Measurements from ENCODE around the gene DIAPH1.

Gene DIAPH1

DNA sequence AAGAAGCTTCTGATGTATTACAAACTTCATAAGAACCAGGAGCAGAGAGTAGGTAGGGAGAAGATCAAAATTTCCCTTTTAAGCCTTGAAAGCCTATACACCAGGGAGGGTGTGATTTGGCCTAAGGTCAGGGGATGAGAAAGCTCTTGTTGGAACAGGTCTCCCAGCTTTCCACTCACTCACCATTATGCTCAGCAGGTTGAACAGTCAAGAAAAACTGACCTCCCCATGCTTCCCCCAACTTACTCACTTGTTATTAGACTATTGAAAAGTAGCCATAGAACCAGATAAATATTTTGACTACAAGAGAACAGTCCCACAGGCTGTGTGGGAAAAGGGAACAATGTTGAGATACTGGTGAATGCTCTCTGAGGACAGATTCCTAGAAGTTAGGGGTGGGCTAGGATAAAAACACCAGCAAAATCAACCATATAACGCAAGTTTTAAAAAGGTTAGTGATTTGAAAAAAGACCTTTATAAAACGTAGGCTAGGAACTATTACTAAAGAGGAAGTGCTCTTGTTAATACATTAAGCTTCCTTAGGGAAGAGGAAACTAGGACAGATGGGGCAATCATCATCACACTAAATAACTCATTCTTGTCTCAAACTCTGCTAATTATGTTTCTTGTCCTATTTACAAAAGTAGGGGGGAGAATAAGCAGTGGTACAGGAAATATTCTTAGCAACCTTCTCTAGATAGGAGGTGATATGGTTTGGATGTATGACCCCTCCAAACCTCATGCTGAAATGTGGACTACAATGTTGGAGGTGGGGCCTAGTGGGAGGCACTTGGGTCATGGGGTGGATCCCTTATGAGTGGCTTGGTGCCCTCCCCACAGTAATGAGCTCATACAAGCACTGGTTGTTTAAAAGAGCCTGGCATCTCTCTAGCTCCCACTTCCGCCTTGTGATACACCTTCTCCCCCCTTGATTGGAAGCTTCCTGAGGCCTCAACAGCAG is 98.9 kb downstream of the DIAPH1 start:
- no peak for DNase-seq (ENCODE audit: low read depth)

GRCh38 chr5:141518618-141519015 is 100.2 kb downstream of the DIAPH1 start:
- no peak for DNase-seq (ENCODE audit: low read depth)

GRCh38 chr5:141517880-141518617 is 100.8 kb downstream of the DIAPH1 start:
- no peak for DNase-seq (ENCODE audit: low read depth)

DNA sequence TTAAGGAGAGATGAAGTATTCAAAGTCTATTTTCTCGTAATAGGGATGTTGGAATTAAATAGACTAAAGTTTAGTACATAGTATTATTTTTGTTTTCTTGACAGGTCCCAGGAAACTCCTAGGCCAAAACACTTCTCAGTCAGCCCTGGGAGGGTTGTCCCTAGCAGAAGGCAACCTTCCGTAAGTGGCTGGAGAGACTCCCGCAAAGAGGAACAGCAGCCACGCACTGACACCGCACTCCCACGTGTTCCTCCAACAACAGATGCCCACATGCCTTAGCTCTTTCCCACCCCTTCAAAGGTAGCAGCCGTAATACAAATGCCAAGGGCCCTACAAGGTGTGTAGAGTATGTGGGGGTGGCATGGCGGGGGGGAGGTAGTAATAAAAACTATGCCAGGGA is 101.5 kb downstream of the DIAPH1 start:
- DNase-seq (ENCODE audit: low read depth): no peak

GRCh38 chr5:141516672-141517025 is 102.2 kb downstream of the DIAPH1 start:
- no peak for DNase-seq (ENCODE audit: low read depth)

DNA sequence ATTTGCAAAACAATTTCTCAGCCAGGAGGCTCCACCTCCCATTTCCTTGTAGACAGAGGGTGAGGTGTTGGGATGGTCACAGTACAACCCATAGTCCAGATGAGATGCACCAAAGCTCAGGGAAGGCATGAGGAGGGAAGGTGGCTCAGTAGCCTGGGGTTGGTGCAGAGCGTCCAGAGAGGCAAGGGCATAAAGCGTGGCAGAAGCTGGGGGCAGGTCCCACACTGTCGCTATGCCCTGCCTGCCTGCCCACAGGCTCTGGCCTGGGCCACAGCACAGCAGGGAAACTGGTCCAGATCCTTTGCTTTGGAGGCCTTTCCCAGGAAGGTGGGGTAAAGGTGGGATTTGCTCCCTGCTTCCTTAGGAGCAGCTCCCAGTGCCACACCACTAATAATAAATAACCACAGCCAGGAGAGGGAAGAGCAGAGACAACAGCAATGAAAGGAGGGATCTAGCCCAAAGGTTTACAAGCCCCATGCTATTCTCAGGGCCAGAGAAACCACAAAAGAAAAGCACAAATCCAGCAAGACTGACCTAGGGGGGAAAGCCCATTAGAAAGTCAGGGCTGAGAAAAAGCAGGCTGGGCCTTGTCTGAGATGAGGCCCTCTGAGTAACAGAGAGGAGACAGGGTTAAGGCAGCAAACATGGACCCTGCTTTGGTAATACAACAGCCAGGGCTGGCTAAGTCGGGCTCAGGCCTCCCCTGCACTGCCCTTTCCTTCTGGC is 102.7 kb downstream of the DIAPH1 start:
- DNase-seq (ENCODE audit: low read depth): no peak

- no peak for DNase-seq (ENCODE audit: low read depth)
Measured at GRCh38 chr5:141515141-141515540, 103.7 kb downstream of the DIAPH1 start.

DNA sequence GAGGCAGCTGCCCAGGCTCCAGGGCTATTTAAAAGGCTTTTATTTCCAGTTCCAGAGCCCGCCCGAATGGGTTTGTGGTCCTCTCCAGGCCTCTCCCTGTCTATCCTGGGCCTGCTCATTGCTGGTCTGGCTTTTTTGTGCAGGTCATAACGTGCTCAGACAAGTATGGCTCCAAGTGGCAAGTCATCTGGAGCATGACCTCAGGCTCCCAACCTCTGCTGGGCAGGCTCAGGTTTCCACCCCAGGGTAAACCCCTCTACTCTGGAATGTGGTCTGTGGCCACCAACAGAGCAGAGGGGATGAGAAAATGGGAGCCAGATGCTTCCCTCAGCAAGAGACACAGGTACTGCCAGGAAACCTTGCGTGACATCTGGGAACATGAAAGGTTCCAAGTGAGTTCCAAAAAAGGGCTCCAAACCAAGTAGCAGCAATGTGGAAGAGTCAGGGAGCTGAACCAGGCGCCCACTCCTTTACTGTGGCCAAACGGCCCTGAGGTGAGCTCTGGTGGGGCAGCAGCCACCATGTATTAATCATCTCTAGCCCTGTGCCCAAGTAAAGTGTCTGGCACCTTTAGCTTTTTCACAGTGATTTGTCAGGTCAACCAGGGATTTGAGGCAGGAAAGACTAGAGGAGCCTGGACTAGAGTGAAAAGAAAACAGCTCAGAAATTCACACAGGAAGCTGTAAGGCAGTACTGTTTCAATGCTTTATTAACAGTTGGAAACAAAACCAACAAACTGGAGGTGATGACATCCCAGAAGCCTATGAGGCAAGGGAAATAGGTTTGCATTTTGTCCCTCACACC is 104.3 kb downstream of the DIAPH1 start:
- DNase-seq (ENCODE audit: low read depth): no peak

- peak; percentile 54 for DNase-seq (ENCODE audit: low read depth)
Measured at GRCh38 chr5:141513627-141514329, 105.0 kb downstream of the DIAPH1 start.

- DNase-seq (ENCODE audit: low read depth): no peak
Measured at GRCh38 chr5:141512911-141513626, 105.7 kb downstream of the DIAPH1 start.

DNA sequence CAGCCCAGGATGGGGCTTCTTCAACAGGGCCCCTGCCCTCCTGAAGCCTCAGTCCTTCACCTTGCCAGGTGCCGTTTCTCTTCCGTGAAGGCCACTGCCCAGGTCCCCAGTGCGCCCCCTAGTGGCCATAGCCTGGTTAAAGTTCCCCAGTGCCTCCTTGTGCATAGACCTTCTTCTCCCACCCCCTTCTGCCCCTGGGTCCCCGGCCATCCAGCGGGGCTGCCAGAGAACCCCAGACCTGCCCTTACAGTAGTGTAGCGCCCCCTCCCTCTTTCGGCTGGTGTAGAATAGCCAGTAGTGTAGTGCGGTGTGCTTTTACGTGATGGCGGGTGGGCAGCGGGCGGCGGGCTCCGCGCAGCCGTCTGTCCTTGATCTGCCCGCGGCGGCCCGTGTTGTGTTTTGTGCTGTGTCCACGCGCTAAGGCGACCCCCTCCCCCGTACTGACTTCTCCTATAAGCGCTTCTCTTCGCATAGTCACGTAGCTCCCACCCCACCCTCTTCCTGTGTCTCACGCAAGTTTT is 106.3 kb downstream of the DIAPH1 start:
- DNase-seq (ENCODE audit: low read depth): peak; percentile 70

DNA sequence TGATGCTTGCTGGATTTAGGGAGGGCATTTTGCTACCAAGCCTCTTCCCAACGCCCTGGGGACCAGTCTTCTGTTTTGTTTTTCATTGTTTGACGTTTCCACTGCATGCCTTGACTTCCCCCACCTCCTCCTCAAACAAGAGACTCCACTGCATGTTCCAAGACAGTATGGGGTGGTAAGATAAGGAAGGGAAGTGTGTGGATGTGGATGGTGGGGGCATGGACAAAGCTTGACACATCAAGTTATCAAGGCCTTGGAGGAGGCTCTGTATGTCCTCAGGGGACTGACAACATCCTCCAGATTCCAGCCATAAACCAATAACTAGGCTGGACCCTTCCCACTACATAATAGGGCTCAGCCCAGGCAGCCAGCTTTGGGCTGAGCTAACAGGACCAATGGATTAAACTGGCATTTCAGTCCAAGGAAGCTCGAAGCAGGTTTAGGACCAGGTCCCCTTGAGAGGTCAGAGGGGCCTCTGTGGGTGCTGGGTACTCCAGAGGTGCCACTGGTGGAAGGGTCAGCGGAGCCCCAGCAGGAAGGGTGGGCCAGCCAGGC is 107.0 kb downstream of the DIAPH1 start:
- no peak for DNase-seq (ENCODE audit: low read depth)

- no peak for DNase-seq (ENCODE audit: low read depth)
Measured at GRCh38 chr5:141510850-141511601, 107.8 kb downstream of the DIAPH1 start.

DNA sequence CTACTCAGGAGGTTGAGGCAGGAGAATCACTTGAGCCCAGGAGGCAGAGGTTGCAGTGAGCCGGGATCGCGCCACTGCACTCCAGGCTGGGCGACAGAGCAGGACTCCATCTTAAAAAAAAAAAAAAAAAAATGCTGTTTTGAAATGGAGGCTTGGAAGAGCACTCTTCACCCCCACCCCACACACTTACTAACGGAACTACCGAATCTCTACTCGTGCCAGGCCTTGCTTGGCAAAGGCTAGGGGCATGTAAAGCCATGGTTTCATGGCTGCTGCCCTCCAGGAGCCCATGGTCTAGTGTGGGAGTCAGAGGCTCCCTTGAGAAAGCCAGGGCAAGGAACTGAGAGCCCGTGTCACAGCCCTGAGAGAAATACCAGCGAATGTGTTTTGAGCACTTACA is 108.6 kb downstream of the DIAPH1 start:
- no peak for DNase-seq (ENCODE audit: low read depth)

- DNase-seq (ENCODE audit: low read depth): no peak
Measured at GRCh38 chr5:141508798-141509611, 109.8 kb downstream of the DIAPH1 start.

GRCh38 chr5:141508440-141508797 is 110.4 kb downstream of the DIAPH1 start:
- DNase-seq (ENCODE audit: low read depth): no peak

DNA sequence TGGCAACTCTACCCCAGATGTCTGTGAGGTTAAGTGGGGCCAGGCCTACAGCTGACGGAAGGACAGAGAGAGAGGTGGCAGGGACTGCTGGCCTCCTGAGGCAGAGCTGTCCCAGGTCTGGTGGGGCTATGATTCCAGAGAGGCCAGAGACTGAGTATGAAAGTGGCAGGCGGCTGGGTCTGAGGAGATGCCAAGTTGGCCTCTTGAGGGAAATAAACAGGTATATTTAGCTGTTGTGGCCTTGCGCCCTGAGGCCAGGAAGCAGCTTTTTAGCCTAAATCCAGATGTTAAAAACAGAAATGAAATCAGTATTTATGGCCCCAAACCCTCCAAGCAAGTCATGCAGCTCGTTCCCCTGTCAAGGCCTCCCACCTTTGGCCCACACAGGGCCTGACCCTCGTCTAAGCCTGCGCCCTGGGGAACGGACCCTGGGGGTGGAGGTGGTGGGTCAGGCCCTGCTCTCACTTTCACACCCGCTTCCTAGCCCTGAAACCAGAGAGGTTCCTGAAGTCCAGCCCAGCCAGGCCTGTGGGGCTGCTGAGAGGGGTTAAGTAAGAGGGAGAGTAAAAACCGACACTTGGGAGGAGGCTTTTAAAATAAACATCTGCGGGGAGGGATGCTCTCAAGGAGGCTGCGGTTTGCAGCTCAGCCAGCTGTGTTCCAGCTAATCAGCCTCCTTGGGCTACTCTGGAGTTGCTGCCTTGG is 111.3 kb downstream of the DIAPH1 start:
- DNase-seq (ENCODE audit: low read depth): no peak

Measured in stimulated activated CD8-positive, alpha-beta memory T cell treated with anti-CD3 and anti-CD28 coated beads, Interleukin-4, amount 100 ng/mL, for 24 hours (primary cell).